Activated CD8-positive, alpha-beta T cell treated with anti-CD3 and anti-CD28 coated beads for 36 hours (primary cell): ENCODE data around the gene PTPN12. TPM values are rescaled to one million over a fixed set of nuclear protein-coding genes. Genes with fewer than 3 reads are reported as not detected.
A peak's percentile ranks its signal among the peaks of the same experiment; 100 is the strongest.

Source experiments
- ATAC-seq: fragments of 200-7000 bp; cut with Tn5 transposase; one replicate; pipeline ENCODE4 v1.10.0; 2021; ENCODE audit warnings: mild to moderate bottlenecking, moderate library complexity
- CTCF ChIA-PET: fragments of 350-600 bp; sonication (Branson Sonifier 250); formaldehyde crosslinking; loops from one replicate; lab custom pipeline; 2021; ENCODE audit warnings: antibody characterized with exemption; lab: Charles Lee
- POLR2A ChIA-PET: fragments of 350-600 bp; sonication (Branson Sonifier 250); formaldehyde crosslinking; loops from one replicate; lab custom pipeline; 2021; ENCODE audit warnings: antibody characterized with exemption; lab: Charles Lee
- DNase-seq: peaks from one replicate; pipeline ENCODE4 v3.0.0-alpha.2; 2020
- H3K27ac Mint-ChIP-seq: one replicate; pipeline ENCODE4 v1.8.0; 2021; ENCODE audit warnings: mild to moderate bottlenecking, mixed read lengths
- H3K27me3 Mint-ChIP-seq: one replicate; pipeline ENCODE4 v1.8.0; 2021; ENCODE audit warnings: mixed read lengths
- H3K36me3 Mint-ChIP-seq: one replicate; pipeline ENCODE4 v1.8.0; 2021; ENCODE audit warnings: low read depth, mixed read lengths
- H3K4me1 Mint-ChIP-seq: one replicate; pipeline ENCODE4 v1.8.0; 2021; ENCODE audit warnings: low read depth, mixed read lengths
- H3K4me3 Mint-ChIP-seq: one replicate; pipeline ENCODE4 v1.8.0; 2021; ENCODE audit warnings: mild to moderate bottlenecking, moderate library complexity, mixed read lengths
- H3K9me3 Mint-ChIP-seq: one replicate; pipeline ENCODE4 v1.8.0; 2021; ENCODE audit warnings: mixed read lengths
- CTCF ChIP-seq: fragments of 200-600 bp; IDR thresholded peaks from one replicate; pipeline ENCODE4 v1.8.0; 2022; ENCODE audit warnings: antibody characterized with exemption, mild to moderate bottlenecking
- intact Hi-C: fragments of 100-400 bp; cut with micrococcal nuclease; formaldehyde crosslinking; loops from one replicate; pipeline ENCODE4 v1.10.0; 2022
- total RNA-seq, 2 experiments: library from RNA; stranded (reverse); gene quantifications; one replicate each; pipeline ENCODE4 v1.2.3, GENCODE V29; 2021

The PTPN12 gene
- total RNA-seq, result 10 to 100 TPM in 1 of 2 experiments, 1 to 10 TPM in 1; 8.1 to 10.0 TPM

GRCh38 chr7:77537136-77537777 lies at the start of gene PTPN12:
PTPN12 (plus strand) TSS chr7:77537295; CDS start chr7:77537547, 252 bp downstream.
- POLR2A ChIA-PET, result no interaction called here
- Mint-ChIP-seq H3K9me3 (no peaks in the 10 kb centered on the region), H3K4me1 (peaks cover 13% of the 10 kb centered on the region), H3K27me3 (no peaks in the 10 kb centered on the region), H3K27ac (peak within 1 kb of the TSS; percentile 92), H3K36me3 (no peaks in the 10 kb centered on the region), H3K4me3 (peak within 1 kb of the TSS; percentile 97)
- no peak for TF ChIP-seq CTCF
- intact Hi-C loops, result no loop called here
- peak; percentile 50 for DNase-seq
- ATAC-seq, result peak; percentile 53
- CTCF ChIA-PET, result no interaction called here

- Mint-ChIP-seq H3K27me3 (peaks cover 4% of the 10 kb centered on the region), H3K9me3 (peaks cover 6% of the 10 kb centered on the region), H3K4me3 (no peak overlapping the region), H3K27ac (no peak overlapping the region), H3K4me1 (no peaks in the 10 kb centered on the region), H3K36me3 (no peaks in the 10 kb centered on the region)
- no peak for DNase-seq
- CTCF ChIA-PET, result no interaction called here
- intact Hi-C loops, result no loop called here
- POLR2A ChIA-PET, result no interaction called here
- TF ChIP-seq CTCF, result no peak
- no peak for ATAC-seq
These were observed 48.1 kb upstream of the PTPN12 start for GRCh38 chr7:77488986-77489385.

GRCh38 chr7:77497079-77497478 lies 40.0 kb upstream of the PTPN12 start:
- no peak for TF ChIP-seq CTCF
- Mint-ChIP-seq H3K36me3 (no peaks in the 10 kb centered on the region), H3K4me3 (no peak overlapping the region), H3K4me1 (no peaks in the 10 kb centered on the region), H3K9me3 (peaks cover 12% of the 10 kb centered on the region), H3K27me3 (no peaks in the 10 kb centered on the region), H3K27ac (no peak overlapping the region)
- ATAC-seq (no peak), DNase-seq (no peak)
- ChIA-PET POLR2A (no interaction called here), CTCF (no interaction called here)
- intact Hi-C loops, result no loop called here

- Mint-ChIP-seq H3K4me3 (no peak overlapping the region), H3K4me1 (no peaks in the 10 kb centered on the region), H3K27me3 (no peaks in the 10 kb centered on the region), H3K36me3 (no peaks in the 10 kb centered on the region), H3K9me3 (peaks cover 8% of the 10 kb centered on the region), H3K27ac (no peak overlapping the region)
- no peak for ATAC-seq
- ChIA-PET CTCF (no interaction called here), POLR2A (no interaction called here)
- no peak for TF ChIP-seq CTCF
- intact Hi-C loops, result no loop called here
- DNase-seq, result no peak
These were observed 38.3 kb upstream of the PTPN12 start for GRCh38 chr7:77498659-77499379.

GRCh38 chr7:77501192-77501515 lies 35.9 kb upstream of the PTPN12 start:
- Mint-ChIP-seq H3K27me3 (no peaks in the 10 kb centered on the region), H3K4me3 (no peak overlapping the region), H3K36me3 (no peaks in the 10 kb centered on the region), H3K9me3 (no peaks in the 10 kb centered on the region), H3K4me1 (no peaks in the 10 kb centered on the region), H3K27ac (no peak overlapping the region)
- ChIA-PET POLR2A (no interaction called here), CTCF (no interaction called here)
- no peak for DNase-seq
- no peak for TF ChIP-seq CTCF
- no peak for ATAC-seq
- intact Hi-C loops, result no loop called here
